Activated naive CD4-positive, alpha-beta T cell treated with anti-CD3 and anti-CD28 coated beads, Interleukin-2, amount 50 U/mL, for 72 hours (primary cell): ENCODE data around the gene MARVELD3. TPM values are rescaled to one million over a fixed set of nuclear protein-coding genes. Genes with fewer than 3 reads are reported as not detected.

Source experiments
- ATAC-seq, 2 donors: fragments of 150-1000 bp; cut with Tn5 transposase; 2 replicates each; pipeline ENCODE4 v1.10.0; 2021; ENCODE audit warnings: mild to moderate bottlenecking in 2 of 2, moderate library complexity in 2 of 2
- DNase-seq, 2 donors: peaks; one replicate each; pipeline ENCODE4 v3.0.0; 2021 to 2022; ENCODE audit warnings: low spot score in 2 of 2
- H3K27ac Mint-ChIP-seq, 2 donors: one replicate each; pipeline ENCODE4 v1.8.0; 2022; ENCODE audit warnings: mild to moderate bottlenecking in 2 of 2, mixed read lengths in 2 of 2
- H3K36me3 Mint-ChIP-seq, 2 donors: one replicate each; pipeline ENCODE4 v1.8.0; 2022; ENCODE audit warnings: mixed read lengths in 2 of 2
- H3K9me3 Mint-ChIP-seq, 2 donors: one replicate each; pipeline ENCODE4 v1.8.0; 2022; ENCODE audit warnings: mixed read lengths in 2 of 2
- total RNA-seq, 2 donors: library from RNA; stranded (reverse); gene quantifications; one replicate each; pipeline ENCODE4 v1.2.3, GENCODE V29; 2022

The MARVELD3 gene
- total RNA-seq, 2 donors from 2014 or later, result not detected

- ATAC-seq (no peak), DNase-seq (no peak)
- H3K36me3 Mint-ChIP-seq, result peaks cover 4 to 6% of the 10 kb centered on the region in 2 donors
- H3K9me3 Mint-ChIP-seq, result no peaks in the 10 kb centered on the region
- peak overlapping the region in 1 of 2 donors; percentile 74 for H3K27ac Mint-ChIP-seq
These were observed 22.2 kb downstream of the MARVELD3 start for GRCh38 chr16:71648162-71648561.

GRCh38 chr16:71648921-71649320 lies 22.9 kb downstream of the MARVELD3 start:
- no peak overlapping the region for H3K27ac Mint-ChIP-seq
- H3K36me3 Mint-ChIP-seq, result peaks cover 4 to 6% of the 10 kb centered on the region in 2 donors
- no peaks in the 10 kb centered on the region for H3K9me3 Mint-ChIP-seq
- DNase-seq (no peak), ATAC-seq (peak in 1 of 2 donors; percentile 13)

- DNase-seq (no peak), ATAC-seq (no peak)
- Mint-ChIP-seq H3K9me3 (no peaks in the 10 kb centered on the region), H3K36me3 (peaks cover 4 to 6% of the 10 kb centered on the region in 2 donors), H3K27ac (peak overlapping the region in 1 of 2 donors; percentile 17)
These were observed 23.7 kb downstream of the MARVELD3 start for GRCh38 chr16:71649704-71650103.

GRCh38 chr16:71658771-71659170 lies 32.8 kb downstream of the MARVELD3 start:
- H3K36me3 Mint-ChIP-seq, result no peaks in the 10 kb centered on the region
- H3K27ac Mint-ChIP-seq, result no peak overlapping the region

GRCh38 chr16:71659471-71659870 lies 33.5 kb downstream of the MARVELD3 start:
- DNase-seq (no peak), ATAC-seq (no peak)
- H3K36me3 Mint-ChIP-seq, result no peaks in the 10 kb centered on the region
- no peaks in the 10 kb centered on the region for H3K9me3 Mint-ChIP-seq
- H3K27ac Mint-ChIP-seq, result no peak overlapping the region

More at GRCh38 chr16:71658771-71659170, 32.8 kb downstream of the MARVELD3 start:
- no peaks in the 10 kb centered on the region for H3K9me3 Mint-ChIP-seq
- DNase-seq (no peak), ATAC-seq (no peak)

- H3K27ac Mint-ChIP-seq, result no peak overlapping the region
- DNase-seq (no peak), ATAC-seq (no peak)
- H3K36me3 Mint-ChIP-seq, result no peaks in the 10 kb centered on the region
- no peaks in the 10 kb centered on the region for H3K9me3 Mint-ChIP-seq
These were observed 40.3 kb downstream of the MARVELD3 start for GRCh38 chr16:71666264-71666663.

GRCh38 chr16:71666928-71667707 lies 41.1 kb downstream of the MARVELD3 start:
- no peak for DNase-seq
- peak overlapping the region in 1 of 2 donors; percentile 85 for H3K27ac Mint-ChIP-seq

GRCh38 chr16:71669926-71670536 lies 44.0 kb downstream of the MARVELD3 start:
- DNase-seq (no peak), ATAC-seq (no peak)
- no peak overlapping the region for H3K27ac Mint-ChIP-seq
- H3K36me3 Mint-ChIP-seq, result no peaks in the 10 kb centered on the region
- H3K9me3 Mint-ChIP-seq, result no peaks in the 10 kb centered on the region

More at GRCh38 chr16:71666928-71667707, 41.1 kb downstream of the MARVELD3 start:
- ATAC-seq, result no peak
- Mint-ChIP-seq H3K36me3 (no peaks in the 10 kb centered on the region), H3K9me3 (no peaks in the 10 kb centered on the region)

GRCh38 chr16:71670537-71670936 lies 44.6 kb downstream of the MARVELD3 start:
- no peak for ATAC-seq
- no peaks in the 10 kb centered on the region for H3K36me3 Mint-ChIP-seq
- H3K9me3 Mint-ChIP-seq, result no peaks in the 10 kb centered on the region
- DNase-seq, result no peak
- H3K27ac Mint-ChIP-seq, result no peak overlapping the region

GRCh38 chr16:71671165-71671564 lies 45.2 kb downstream of the MARVELD3 start:
- DNase-seq (no peak), ATAC-seq (no peak)
- H3K36me3 Mint-ChIP-seq, result no peaks in the 10 kb centered on the region

GRCh38 chr16:71672125-71672524 lies 46.1 kb downstream of the MARVELD3 start:
- DNase-seq (no peak), ATAC-seq (no peak)
- Mint-ChIP-seq H3K9me3 (no peaks in the 10 kb centered on the region), H3K36me3 (no peaks in the 10 kb centered on the region), H3K27ac (no peak overlapping the region)

More at GRCh38 chr16:71671165-71671564, 45.2 kb downstream of the MARVELD3 start:
- H3K9me3 Mint-ChIP-seq, result no peaks in the 10 kb centered on the region
- H3K27ac Mint-ChIP-seq, result no peak overlapping the region

GRCh38 chr16:71672803-71673581 lies 47.0 kb downstream of the MARVELD3 start:
- Mint-ChIP-seq H3K36me3 (no peaks in the 10 kb centered on the region), H3K27ac (no peak overlapping the region), H3K9me3 (no peaks in the 10 kb centered on the region)
- ATAC-seq (peak; percentile 43 to 62), DNase-seq (no peak)

GRCh38 chr16:71673582-71673973 lies 47.6 kb downstream of the MARVELD3 start:
- no peaks in the 10 kb centered on the region for H3K9me3 Mint-ChIP-seq
- H3K27ac Mint-ChIP-seq, result no peak overlapping the region
- ATAC-seq (no peak), DNase-seq (no peak)
- no peaks in the 10 kb centered on the region for H3K36me3 Mint-ChIP-seq

- ATAC-seq (no peak), DNase-seq (no peak)
- Mint-ChIP-seq H3K9me3 (no peaks in the 10 kb centered on the region), H3K36me3 (no peaks in the 10 kb centered on the region), H3K27ac (no peak overlapping the region)
These were observed 48.2 kb downstream of the MARVELD3 start for GRCh38 chr16:71674229-71674628.

GRCh38 chr16:71675380-71675779 lies 49.4 kb downstream of the MARVELD3 start:
- ATAC-seq, result no peak

GRCh38 chr16:71676236-71676635 lies 50.3 kb downstream of the MARVELD3 start:
- ATAC-seq (no peak), DNase-seq (no peak)
- H3K27ac Mint-ChIP-seq, result peak overlapping the region in 1 of 2 donors; percentile 26
- peaks cover 0 to 5% of the 10 kb centered on the region in 2 donors for H3K36me3 Mint-ChIP-seq
- no peaks in the 10 kb centered on the region for H3K9me3 Mint-ChIP-seq

More at GRCh38 chr16:71675380-71675779, 49.4 kb downstream of the MARVELD3 start:
- Mint-ChIP-seq H3K27ac (no peak overlapping the region), H3K36me3 (peaks cover 0 to 2% of the 10 kb centered on the region in 2 donors), H3K9me3 (no peaks in the 10 kb centered on the region)
- DNase-seq, result no peak

GRCh38 chr16:71681360-71681759 lies 55.4 kb downstream of the MARVELD3 start:
- no peak for ATAC-seq
- Mint-ChIP-seq H3K27ac (no peak overlapping the region), H3K36me3 (peaks cover 5 to 14% of the 10 kb centered on the region in 2 donors), H3K9me3 (no peaks in the 10 kb centered on the region)
- DNase-seq, result no peak
